OCI-LY7 (cell line): ENCODE data around the gene SLC12A4. TPM values are rescaled to one million over a fixed set of nuclear protein-coding genes. Genes with fewer than 3 reads are reported as not detected.
"Not testable (repeated sequence)": the region's sequence is repeated elsewhere in the genome, so short reads cannot be mapped to it uniquely, and the experiment has no call there.

Source experiments
- BruUV-seq: library from RNA; stranded (reverse); fragments of 400-500 nt; replicated peaks from 2 replicates; lab custom pipeline; 2021; lab: Mats Ljungman, UMichigan
- CTCF ChIA-PET: fragments of 300-600 bp; sonication (Branson Sonifier 250); formaldehyde crosslinking; loops from one replicate; lab custom pipeline; 2022; ENCODE audit warnings: antibody characterized with exemption; ENCODE audit not compliant: unreplicated experiment; lab: Charles Lee
- POLR2A ChIA-PET: fragments of 300-600 bp; sonication (Branson Sonifier 250); formaldehyde crosslinking; loops from one replicate; lab custom pipeline; 2022; ENCODE audit warnings: antibody characterized with exemption; lab: Charles Lee
- DNase-seq: peaks from one replicate; pipeline ENCODE4 v3.0.0-alpha.2; 2015; ENCODE audit warnings: low spot score
- H2AFZ ChIP-seq: fragments of 200-600 bp; sonication (generic), shearing (Covaris generic); 2 replicates; pipeline ENCODE4 v1.6.1; 2014; ENCODE audit warnings: mild to moderate bottlenecking, antibody characterized with exemption, low read length, moderate library complexity
- H3K27ac ChIP-seq: fragments of 200-600 bp; sonication (generic); 2 replicates; pipeline ENCODE4 v1.5.1; 2014; ENCODE audit warnings: mixed run types, low read depth, mild to moderate bottlenecking, moderate library complexity, low read length, inconsistent platforms; ENCODE audit not compliant: poor library complexity, severe bottlenecking
- H3K36me3 ChIP-seq: fragments of 200-600 bp; sonication (generic); 2 replicates; pipeline ENCODE4 v1.6.1; 2014; ENCODE audit warnings: mild to moderate bottlenecking, antibody characterized with exemption, low read length, moderate library complexity, mixed read lengths; ENCODE audit not compliant: insufficient read depth
- H3K4me1 ChIP-seq: fragments of 200-600 bp; sonication (generic); 2 replicates; pipeline ENCODE4 v1.5.1; 2014; ENCODE audit warnings: mild to moderate bottlenecking, low read length; ENCODE audit not compliant: insufficient read depth, poor library complexity, severe bottlenecking
- H3K4me2 ChIP-seq: fragments of 200-600 bp; sonication (generic); 2 replicates; pipeline ENCODE4 v1.6.1; 2014; ENCODE audit warnings: mild to moderate bottlenecking, low read length
- H3K4me3 ChIP-seq: fragments of 200-600 bp; sonication (generic); 2 replicates; pipeline ENCODE4 v1.5.1; 2014; ENCODE audit warnings: mild to moderate bottlenecking, low read depth, low read length; ENCODE audit not compliant: poor library complexity, severe bottlenecking
- H3K79me2 ChIP-seq: fragments of 200-600 bp; sonication (generic); 2 replicates; pipeline ENCODE4 v1.6.1; 2016; ENCODE audit warnings: low read depth, mild to moderate bottlenecking, low read length, moderate library complexity, mixed read lengths; ENCODE audit not compliant: insufficient read depth
- H3K9me2 ChIP-seq: fragments of 200-600 bp; sonication (generic); 2 replicates; pipeline ENCODE4 v1.6.1; 2016; ENCODE audit warnings: mild to moderate bottlenecking, low read length, mixed read lengths; ENCODE audit not compliant: insufficient read depth
- H3K9me3 ChIP-seq: fragments of 200-600 bp; sonication (generic); 2 replicates; pipeline ENCODE4 v1.6.1; 2014; ENCODE audit warnings: mild to moderate bottlenecking, mixed run types, low read length, mixed read lengths
- H4K20me1 ChIP-seq: fragments of 200-600 bp; sonication (generic); 2 replicates; pipeline ENCODE4 v1.6.1; 2014; ENCODE audit warnings: mild to moderate bottlenecking, antibody characterized with exemption, low read length, moderate library complexity, mixed read lengths; ENCODE audit not compliant: insufficient read depth
- CTCF ChIP-seq: fragments of 200-600 bp; sonication (generic); conservative IDR thresholded peaks from 2 replicates; pipeline ENCODE4 v1.5.1; 2014; ENCODE audit warnings: mild to moderate bottlenecking, antibody characterized with exemption, low read length, moderate library complexity, mixed read lengths
- EZH2phosphoT487 ChIP-seq: fragments of 200-600 bp; sonication (generic); IDR thresholded peaks from 2 replicates; pipeline ENCODE4 v1.6.1; 2018; ENCODE audit warnings: low read depth, borderline replicate concordance, mild to moderate bottlenecking, mixed run types, antibody characterized with exemption, low read length, moderate library complexity, mixed read lengths
- intact Hi-C: fragments of 100-400 bp; cut with micrococcal nuclease; formaldehyde crosslinking; loops from one replicate; pipeline ENCODE4 v1.10.0; 2022; ENCODE audit not compliant: unreplicated experiment
- total RNA-seq, 2 experiments: library from RNA; depleted of rRNA in 1 of 2; stranded (reverse); fragments of >200 nt in 1 of 2; shearing (Covaris generic) in 1 of 2; gene quantifications; 2 replicates each; pipeline ENCODE4 v1.2.3, GENCODE V29; 2014 to 2022

The SLC12A4 gene
- total RNA-seq, 2 experiments from 2014 or later, result 8.3 to 16.7 TPM

DNA sequence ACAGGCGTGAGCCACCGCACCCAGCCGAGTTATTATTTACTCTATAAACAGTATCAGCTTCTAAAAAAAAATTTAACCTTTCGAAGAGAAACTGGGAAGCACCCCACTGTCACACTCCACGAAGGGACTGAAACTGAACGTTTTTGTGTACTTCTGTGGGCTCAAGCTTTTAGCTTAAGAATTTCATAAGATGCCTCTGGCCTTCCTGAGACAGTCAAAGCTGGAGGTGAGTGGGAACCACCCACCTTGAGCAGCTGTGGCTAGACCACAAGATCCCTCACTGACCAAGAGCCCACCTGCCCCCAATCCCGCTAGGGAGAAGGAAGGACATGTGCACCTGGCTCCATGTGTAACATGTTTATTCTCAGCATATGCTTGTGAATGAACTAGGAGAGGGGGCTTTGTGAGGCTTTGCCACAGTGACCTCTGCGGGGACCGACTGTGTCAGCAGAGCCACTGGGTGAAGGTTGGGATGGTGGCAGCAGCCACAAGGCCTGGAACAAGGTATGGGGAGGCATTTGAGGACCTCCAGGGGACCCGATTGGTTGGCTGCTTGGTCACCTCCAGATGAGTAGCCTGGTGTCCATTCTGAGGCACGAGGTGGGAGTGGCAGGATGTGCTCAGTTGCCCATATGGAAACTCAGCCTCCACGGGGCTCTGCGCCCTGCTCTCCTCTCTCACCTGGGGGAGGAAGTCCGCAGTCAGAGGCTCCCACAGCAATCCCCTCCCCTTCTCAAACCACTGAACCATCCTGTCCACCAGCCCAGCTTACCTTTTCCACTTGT is 7.1 kb upstream of the SLC12A4 start:
- intact Hi-C loops, result no loop called here
- ChIA-PET CTCF (no interaction called here), POLR2A (interaction anchor here (0.7 to 1.6 kb wide), 2 partner anchors 9 to 174 kb away, joined by 3 to 5 read pairs; no protein-coding TSS in a partner anchor)
- Histone ChIP-seq H3K27ac (no peak overlapping the region), H3K4me3 (no peak overlapping the region), H3K79me2 (no peaks in the 10 kb centered on the region), H3K9me3 (no peaks in the 10 kb centered on the region), H3K4me2 (no peak overlapping the region), H3K9me2 (no peaks in the 10 kb centered on the region), H3K4me1 (peaks cover 9% of the 10 kb centered on the region), H3K36me3 (no peaks in the 10 kb centered on the region), H2AFZ (no peak overlapping the region), H4K20me1 (no peaks in the 10 kb centered on the region)
- BruUV-seq, result no TSS peak
- no peak for DNase-seq
- no peak for TF ChIP-seq CTCF
- no peak for TF ChIP-seq EZH2phosphoT487

- H3K4me3 ChIP-seq, BruUV-seq, H3K27ac ChIP-seq, H3K4me2 ChIP-seq, CTCF ChIA-PET, H3K9me3 ChIP-seq, H3K79me2 ChIP-seq, H2AFZ ChIP-seq, H3K9me2 ChIP-seq, H3K36me3 ChIP-seq, DNase-seq, intact Hi-C loops, POLR2A ChIA-PET, H4K20me1 ChIP-seq: not testable (repeated sequence)
- H3K4me1 ChIP-seq, result peaks cover 24% of the 10 kb centered on the region
These were observed 3.8 kb upstream of the SLC12A4 start for GRCh38 chr16:67972285-67972684.

- Histone ChIP-seq H3K9me3 (no peaks in the 10 kb centered on the region), H3K4me3 (no peak overlapping the region), H3K36me3 (no peaks in the 10 kb centered on the region), H3K79me2 (no peaks in the 10 kb centered on the region), H3K4me1 (peaks cover 31% of the 10 kb centered on the region), H3K4me2 (no peak overlapping the region), H2AFZ (no peak overlapping the region), H3K27ac (no peak overlapping the region), H3K9me2 (no peaks in the 10 kb centered on the region), H4K20me1 (no peaks in the 10 kb centered on the region)
- TF ChIP-seq EZH2phosphoT487 (no peak), CTCF (no peak)
- intact Hi-C loops, result no loop called here
- ChIA-PET CTCF (no interaction called here), POLR2A (no interaction called here)
- no peak for DNase-seq
- BruUV-seq, result no TSS peak
These were observed 2.7 kb upstream of the SLC12A4 start for GRCh38 chr16:67971111-67971510.
